Spleen (tissue), 7 donors: ENCODE results near the gene JAZF1.

Experiments
- POLR2AphosphoS5 ChIP-seq, 3 donors: sonication (generic); formaldehyde crosslinking; IDR thresholded peaks; one replicate each; pipeline ENCODE4 v1.5.1; 2017; ENCODE audit warnings: antibody characterized with exemption in 3 of 3
- TF ChIP-seq, protein P1 (sequence below), 11 experiments: fragments of 200-600 bp in 7 of 11; fragments of 450-650 bp in 4 of 11; sonication (generic) in 4 of 11; IDR thresholded peaks in 8 of 11; conservative IDR thresholded peaks in 3 of 11; 1 replicate in 7 of 11; 2 replicates in 4 of 11; pipeline versions ENCODE4 v1.4.0 to v1.8.0; 2016 to 2021; ENCODE audit warnings: antibody characterized with exemption in 11 of 11, inconsistent platforms in 4 of 11, mild to moderate bottlenecking in 1 of 11
- donor health status: DM: no; HTN: no; CAD: no; lungs with moderate emphysema.
- donor health status: DM: no; HTN: no; CAD: no.
- donor health status: DM: no; HTN: no; CAD: no.

DNA sequence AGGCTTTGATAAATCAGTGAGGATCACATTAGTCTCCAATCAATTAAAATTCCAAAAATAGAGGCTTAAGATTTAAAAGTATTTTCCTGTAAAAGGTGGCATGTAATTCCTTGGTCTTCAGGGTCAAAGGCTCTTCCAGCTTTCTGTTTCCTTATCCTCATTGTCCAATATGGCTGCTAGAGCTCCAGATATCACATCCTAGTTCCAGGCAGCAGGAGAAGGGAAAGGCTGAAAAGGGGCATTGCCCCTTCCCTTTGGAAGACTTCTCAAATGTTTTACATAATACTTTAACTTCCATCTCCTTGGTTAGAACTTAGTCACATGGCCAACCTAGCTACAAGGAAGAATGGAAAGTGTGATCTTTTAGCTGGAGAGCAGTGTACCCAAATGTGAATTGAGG lies 39.2 kb upstream of the JAZF1 start:
- TF ChIP-seq, protein P1, sequence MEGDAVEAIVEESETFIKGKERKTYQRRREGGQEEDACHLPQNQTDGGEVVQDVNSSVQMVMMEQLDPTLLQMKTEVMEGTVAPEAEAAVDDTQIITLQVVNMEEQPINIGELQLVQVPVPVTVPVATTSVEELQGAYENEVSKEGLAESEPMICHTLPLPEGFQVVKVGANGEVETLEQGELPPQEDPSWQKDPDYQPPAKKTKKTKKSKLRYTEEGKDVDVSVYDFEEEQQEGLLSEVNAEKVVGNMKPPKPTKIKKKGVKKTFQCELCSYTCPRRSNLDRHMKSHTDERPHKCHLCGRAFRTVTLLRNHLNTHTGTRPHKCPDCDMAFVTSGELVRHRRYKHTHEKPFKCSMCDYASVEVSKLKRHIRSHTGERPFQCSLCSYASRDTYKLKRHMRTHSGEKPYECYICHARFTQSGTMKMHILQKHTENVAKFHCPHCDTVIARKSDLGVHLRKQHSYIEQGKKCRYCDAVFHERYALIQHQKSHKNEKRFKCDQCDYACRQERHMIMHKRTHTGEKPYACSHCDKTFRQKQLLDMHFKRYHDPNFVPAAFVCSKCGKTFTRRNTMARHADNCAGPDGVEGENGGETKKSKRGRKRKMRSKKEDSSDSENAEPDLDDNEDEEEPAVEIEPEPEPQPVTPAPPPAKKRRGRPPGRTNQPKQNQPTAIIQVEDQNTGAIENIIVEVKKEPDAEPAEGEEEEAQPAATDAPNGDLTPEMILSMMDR (IDR thresholded peaks at IDR 0.05 in 8 of 11, conservative IDR thresholded peaks at IDR 0.05 in 3 of 11): no peak
- TF ChIP-seq POLR2AphosphoS5 (IDR thresholded peaks at IDR 0.05): no peak
